ENCODE data around the gene ASCL5.

ASCL5 gene

DNA sequence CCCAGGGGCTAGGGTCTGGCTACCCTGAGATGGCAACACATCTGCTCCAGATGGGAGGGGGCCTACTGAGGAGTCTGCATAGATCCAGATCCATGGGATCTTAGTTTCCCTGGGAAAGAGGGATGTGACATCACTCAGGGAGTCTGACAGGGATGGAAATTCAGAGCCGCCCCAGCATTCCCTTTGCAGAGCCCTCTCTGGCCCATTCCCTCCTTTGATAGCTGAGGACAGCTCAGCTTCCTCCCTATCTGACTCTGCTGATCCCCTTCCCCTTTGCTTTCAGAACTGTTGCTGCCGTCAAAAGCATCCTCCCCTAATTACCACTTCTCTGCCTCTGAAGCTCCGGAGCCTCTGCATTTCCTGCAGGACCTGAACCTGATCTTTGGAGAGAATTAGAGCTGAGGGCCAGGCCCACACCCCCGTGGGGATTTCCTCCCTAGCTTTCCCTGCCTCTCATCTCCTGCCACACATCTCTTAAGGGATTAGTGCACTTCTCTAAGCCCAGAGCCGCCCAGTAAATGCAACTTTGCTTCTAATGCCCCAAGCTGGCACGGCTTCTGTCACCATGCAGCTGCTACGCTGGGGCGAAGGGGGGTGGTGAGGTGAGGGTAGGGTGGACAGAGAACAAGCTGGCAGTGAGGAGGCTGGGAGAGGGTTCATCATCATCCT, 9.5 kb upstream of the ASCL5 start:
- no peak for DNase-seq (ENCODE audit: low read depth)

DNA sequence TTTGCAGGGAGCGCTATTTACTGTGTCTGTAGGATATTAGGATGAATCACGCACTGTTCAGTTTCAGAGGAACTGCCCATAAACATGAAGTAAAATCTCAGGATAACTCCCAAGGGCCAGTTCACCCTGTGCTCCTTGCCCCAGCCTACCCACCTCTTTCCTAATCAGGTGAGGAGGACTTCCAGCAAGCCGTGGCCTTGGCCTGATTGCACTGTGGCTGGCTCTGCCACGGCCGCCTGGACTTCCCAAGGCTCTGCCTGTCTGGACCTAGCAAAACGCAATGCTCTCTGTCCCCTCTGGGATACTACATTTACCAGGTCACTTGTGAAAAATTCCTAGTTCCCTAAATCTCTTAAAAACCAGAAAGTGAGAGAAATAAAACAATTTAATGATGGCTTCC, 7.4 kb upstream of the ASCL5 start:
- no peak for DNase-seq (ENCODE audit: low read depth)

- no peak for DNase-seq (ENCODE audit: low read depth)
These were observed 4.4 kb upstream of the ASCL5 start for GRCh38 chr1:201131398-201131797.

GRCh38 chr1:201128962-201129361, 2.0 kb upstream of the ASCL5 start:
- no peak for DNase-seq (ENCODE audit: low read depth)

GRCh38 chr1:201128476-201128875, 1.5 kb upstream of the ASCL5 start:
- DNase-seq (ENCODE audit: low read depth) = no peak

- no peak for DNase-seq (ENCODE audit: low read depth)
These were observed 921 bp upstream of the ASCL5 start for GRCh38 chr1:201127755-201128455.

DNA sequence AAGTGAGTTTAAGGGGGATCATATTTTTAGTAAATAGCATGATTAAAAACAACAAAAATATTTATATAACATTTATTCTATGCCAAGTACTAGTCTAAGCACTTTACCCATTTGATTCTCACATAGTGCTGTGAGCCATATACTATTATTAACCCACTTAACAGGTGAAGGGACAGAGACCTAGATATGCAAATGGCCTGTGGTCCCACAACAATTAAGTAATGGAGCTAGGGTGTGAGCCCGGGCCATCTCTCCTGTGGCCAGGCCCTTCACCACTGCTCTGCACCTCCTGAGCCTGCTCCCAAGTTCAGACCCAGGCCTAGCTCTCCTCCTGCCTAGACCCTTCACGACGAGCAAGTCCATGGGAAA, 537 bp downstream of the ASCL5 start:
- no peak for DNase-seq (ENCODE audit: low read depth)

DNA sequence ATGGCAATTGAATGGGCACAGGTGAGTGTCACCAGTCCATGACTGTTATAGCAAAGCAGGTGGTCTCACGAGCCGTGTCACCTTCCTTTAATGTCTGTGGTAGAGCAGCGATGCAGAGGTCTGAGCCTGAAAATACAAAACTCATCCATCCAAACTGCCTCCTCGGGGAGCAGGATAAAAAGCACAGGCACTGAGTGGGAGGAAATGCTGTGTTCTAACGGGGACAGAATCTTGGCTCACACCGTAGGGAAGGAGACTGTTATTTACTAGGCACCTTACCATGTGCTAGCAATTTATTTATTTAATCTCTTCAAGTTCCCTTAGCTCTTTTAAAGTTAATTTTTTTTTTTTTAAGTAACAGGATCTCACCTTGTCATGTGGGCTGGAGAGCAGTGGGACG, 1.2 kb downstream of the ASCL5 start:
- DNase-seq (ENCODE audit: low read depth) = no peak

DNA sequence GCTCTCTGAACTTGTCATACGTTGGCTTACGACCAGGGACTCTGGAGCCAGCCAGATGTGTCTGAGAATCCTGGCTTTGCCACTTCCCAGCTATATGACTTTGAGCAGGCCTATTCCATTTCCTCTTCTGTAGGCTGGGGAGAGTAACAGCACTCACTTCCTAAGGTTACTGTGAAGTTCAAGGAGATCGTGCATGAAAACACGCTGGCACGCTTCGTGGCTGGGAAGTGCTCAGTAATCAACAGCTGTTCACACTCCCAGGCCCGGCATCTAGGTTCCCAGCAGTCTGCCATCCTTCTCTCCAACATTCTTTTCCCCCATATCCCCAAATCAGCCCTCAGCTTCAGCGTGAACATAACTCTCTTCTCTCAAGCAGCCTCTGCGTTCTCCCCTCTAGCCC, 2.0 kb downstream of the ASCL5 start:
- no peak for DNase-seq (ENCODE audit: low read depth)

DNA sequence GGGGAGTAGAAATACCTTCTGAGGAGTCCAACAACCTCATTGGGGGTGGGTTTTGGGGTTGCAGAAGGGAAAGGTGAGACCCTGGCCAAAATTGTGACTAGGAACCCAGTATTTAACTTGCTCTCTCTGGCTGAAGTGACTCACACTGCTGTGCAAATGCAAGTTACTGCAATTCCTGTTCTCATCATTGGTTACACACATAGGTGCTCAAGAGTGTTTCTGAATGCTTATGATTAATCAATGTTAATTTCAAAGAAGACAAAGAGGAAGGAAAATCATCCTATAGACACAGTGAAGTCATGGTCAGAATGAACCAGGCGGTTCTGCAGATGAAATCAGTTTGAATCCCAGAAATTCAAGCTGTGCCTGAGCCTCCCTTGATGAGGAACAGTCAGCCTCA, 3.1 kb downstream of the ASCL5 start:
- DNase-seq (ENCODE audit: low read depth) = no peak

DNA sequence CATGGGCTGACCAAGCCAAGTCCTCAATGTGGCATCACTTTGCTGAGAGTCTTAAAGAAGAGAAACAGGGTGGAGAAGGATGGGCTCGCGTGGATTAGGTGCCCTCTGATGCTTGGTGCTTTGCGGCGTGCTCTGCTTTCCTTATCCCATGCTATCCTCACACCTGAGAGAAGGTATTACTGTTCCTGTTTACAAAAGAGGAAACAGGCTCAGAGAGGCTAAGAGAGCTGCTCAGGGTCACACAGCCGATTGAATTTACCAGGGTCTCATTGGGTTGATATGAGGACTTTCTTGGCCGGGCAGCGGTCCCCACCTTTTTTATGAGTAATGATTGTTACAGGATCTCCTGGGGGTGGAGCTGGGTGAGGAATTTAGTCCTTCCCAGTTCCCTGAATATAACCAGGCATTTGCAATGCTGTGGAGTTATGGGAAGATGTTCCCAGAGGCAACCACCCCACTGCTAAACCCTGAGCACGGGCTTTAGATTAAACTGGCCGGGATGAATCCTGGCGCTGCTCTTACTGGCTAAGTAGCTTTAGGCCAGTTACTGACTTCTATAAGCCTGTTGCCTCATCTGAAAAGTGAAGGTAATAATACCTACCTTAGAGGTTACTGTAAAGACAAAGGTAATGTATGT, 4.5 kb downstream of the ASCL5 start:
- DNase-seq (ENCODE audit: low read depth) = no peak

GRCh38 chr1:201119206-201120197, 7.5 kb downstream of the ASCL5 start:
- peak; percentile 15 for DNase-seq (ENCODE audit: low read depth)

GRCh38 chr1:201116091-201116490, 10.9 kb downstream of the ASCL5 start:
- DNase-seq (ENCODE audit: low read depth) = no peak

DNA sequence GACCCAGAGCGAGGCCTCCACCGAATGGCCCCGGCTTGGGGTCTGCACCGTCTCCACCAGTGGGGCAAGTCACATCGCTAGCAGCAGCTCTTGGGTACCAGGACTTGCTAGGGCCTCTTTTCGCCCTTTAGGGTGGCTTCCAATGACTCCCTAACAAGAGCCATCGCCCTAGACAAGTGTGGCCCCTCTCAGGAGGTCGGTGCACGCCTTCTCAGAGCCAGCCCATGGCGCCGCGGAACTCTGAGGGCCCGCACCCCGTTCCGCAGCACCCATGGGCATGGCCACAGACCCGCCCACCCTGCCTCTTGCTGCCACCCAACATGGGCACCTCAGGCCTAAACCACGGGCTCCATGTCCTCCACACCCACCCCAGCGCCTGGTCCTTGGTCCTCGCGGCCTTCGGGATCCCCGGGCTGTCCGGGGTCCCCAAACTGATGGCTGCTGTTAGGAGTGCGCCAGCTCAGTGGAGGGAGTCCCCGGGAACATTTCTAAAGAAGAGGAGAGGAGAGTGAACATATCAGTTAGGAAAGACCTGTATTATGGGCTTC, 11.5 kb downstream of the ASCL5 start:
- no peak for DNase-seq (ENCODE audit: low read depth)

- peak; percentile 44 for DNase-seq (ENCODE audit: low read depth)
These were observed 12.5 kb downstream of the ASCL5 start for GRCh38 chr1:201114245-201115131.

DNA sequence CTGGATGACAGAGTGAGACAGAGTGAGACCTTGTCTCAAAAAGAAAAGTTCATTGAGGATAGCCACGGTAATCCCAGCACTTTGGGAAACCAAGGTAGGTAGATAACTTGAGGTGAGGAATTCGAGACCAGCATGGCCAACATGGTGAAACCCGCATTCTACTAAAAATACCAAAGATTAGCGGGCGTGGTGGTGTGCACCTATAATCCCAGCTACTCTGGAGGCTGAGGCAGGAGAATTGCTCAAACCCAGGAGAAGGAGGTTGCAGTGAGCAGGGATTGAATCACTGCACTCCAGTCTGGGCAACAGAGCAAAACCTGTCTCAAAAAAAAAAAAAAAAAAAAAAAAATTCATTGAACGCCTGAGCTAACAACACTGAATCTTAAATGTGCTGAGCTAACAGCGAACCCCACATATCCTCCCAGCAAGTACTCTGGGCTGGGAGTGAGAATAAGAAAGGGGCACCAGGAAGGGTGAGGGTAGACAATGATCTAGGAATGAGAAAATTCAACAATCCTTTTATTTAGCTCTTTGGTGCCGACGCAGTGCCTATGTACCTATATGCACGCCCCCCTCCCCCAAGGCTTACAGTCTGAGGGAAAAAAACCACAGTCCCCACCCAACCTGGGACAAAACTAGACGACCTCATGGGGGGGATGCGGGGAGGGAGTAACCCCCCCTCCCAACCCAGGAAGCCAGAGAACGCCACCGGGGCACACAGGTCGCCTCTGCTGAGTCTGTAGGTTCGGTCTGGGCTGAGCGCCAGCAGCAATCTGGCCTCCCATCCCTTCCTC, 13.3 kb downstream of the ASCL5 start:
- no peak for DNase-seq (ENCODE audit: low read depth)

GRCh38 chr1:201112926-201113325, 14.1 kb downstream of the ASCL5 start:
- no peak for DNase-seq (ENCODE audit: low read depth)

GRCh38 chr1:201112173-201112731, 14.7 kb downstream of the ASCL5 start, which contains the start of gene CACNA1S:
Gene CACNA1S, minus strand, starts transcription at chr1:201112426. Its CDS starts 87 bp downstream, at chr1:201112339.
- no peak for DNase-seq (ENCODE audit: low read depth)

- DNase-seq (ENCODE audit: low read depth) = no peak
These were observed 15.3 kb downstream of the ASCL5 start for GRCh38 chr1:201111672-201112071.

DNA sequence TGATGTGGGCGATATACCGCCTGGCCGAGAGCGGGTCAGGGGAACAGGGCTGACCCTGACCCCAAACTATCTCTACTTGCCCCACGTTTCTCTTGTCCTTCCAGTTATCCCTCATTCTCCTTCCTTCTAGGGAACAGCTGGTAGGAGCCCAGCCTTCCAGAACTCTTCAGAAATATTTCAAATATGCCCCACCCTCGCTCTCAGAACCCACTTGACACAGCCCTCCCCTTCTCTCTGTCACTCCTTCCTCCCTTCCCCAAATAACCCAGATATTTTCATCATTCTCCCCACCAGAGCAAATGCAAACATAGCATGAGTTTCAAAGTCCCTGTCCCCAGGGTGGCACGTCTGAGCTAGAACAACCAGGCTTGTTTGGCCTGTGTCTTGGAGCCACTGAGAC, 15.8 kb downstream of the ASCL5 start:
- no peak for DNase-seq (ENCODE audit: low read depth)
